ENCODE measurements around the gene NNAT. TPM values are rescaled to one million over a fixed set of nuclear protein-coding genes. Genes with fewer than 3 reads are reported as not detected.
A peak's percentile ranks its signal among the peaks of the same experiment; 100 is the strongest.
"Not testable (repeated sequence)": the region's sequence is repeated elsewhere in the genome, so short reads cannot be mapped to it uniquely, and the experiment has no call there.

NNAT gene
- total RNA-seq, 8 experiments from 2014 or later, result 2.5 to 478 (median 9.1) TPM

DNA sequence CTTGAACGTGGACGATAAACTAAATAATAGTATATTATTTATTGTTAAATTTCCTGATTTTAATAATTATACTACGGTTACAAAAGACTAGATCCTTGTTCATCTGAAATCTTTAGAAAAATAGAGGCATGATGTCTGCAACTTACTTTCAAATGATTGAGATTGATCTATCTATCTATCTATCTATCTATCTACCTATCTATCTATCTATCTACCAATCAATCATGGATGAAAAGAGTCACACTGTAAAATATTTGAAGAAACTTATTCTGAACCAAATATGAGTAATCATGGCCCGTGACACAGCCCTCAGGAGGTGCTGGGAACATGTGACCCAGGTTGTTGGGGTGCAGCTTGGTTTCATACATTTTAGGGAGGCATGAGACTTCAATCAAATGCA, 18.4 kb downstream of the NNAT start:
- 44 to 100% (median 90%) methylated on average over 1 to 4 of the region's 4 CpGs for WGBS, 10 experiments
- peaks cover 4 to 11% of the 10 kb centered on the region in 2 donors for H3K4me1 ChIP-seq (replicated peaks in 1 of 2)
- H3K27ac ChIP-seq, result no peak overlapping the region
- no peak for ATAC-seq (replicated peaks in 6 of 8)
- H3K4me3 ChIP-seq, result no peak overlapping the region
- in situ Hi-C loops (cut with MboI; ENCODE audit: low pct_unique_long_range_greater_than_20kb in 2 of 9, low sequenced_read_pairs in 9 of 9, unreplicated experiment in 9 of 9), result loop anchor here (5.0 to 25.0 kb wide), 8 partner anchors 152 to 345 kb away; partner anchors contain the start of genes GHRH (in 3 of the 9) and MANBAL (in 1 of the 9)

DNA sequence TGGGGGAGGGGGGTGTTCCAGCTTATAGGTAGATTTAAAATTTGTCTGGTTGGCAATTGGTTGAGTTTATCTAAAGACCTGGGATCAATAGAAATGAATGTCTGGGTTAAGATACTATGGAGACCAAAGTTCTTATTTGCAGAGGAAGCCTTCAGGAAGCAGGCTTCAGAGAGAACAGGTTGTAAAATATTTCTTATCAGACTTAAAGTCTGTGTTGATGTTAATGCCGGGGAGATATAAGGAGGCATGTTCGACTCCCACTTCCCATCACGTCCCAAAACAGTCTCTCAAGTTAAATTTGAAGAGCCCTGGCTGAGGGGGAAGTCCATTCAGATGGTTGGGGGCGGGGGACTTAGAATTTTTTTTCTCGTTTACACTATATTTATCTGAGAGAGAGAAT, 19.0 kb downstream of the NNAT start:
- WGBS, 10 experiments, result 23 to 90% (median 75%) methylated on average over 1 to 5 of the region's 5 CpGs; no CpG with 5 or more reads in 1 of the 10 experiments
- in situ Hi-C loops (cut with MboI; ENCODE audit: low pct_unique_long_range_greater_than_20kb in 2 of 9, low sequenced_read_pairs in 9 of 9, unreplicated experiment in 9 of 9), result loop anchor here in 5 of 9 experiments (25.0 kb wide), 3 partner anchors 153 to 328 kb away; partner anchors contain the start of gene GHRH (in 3 of the 5)

DNA sequence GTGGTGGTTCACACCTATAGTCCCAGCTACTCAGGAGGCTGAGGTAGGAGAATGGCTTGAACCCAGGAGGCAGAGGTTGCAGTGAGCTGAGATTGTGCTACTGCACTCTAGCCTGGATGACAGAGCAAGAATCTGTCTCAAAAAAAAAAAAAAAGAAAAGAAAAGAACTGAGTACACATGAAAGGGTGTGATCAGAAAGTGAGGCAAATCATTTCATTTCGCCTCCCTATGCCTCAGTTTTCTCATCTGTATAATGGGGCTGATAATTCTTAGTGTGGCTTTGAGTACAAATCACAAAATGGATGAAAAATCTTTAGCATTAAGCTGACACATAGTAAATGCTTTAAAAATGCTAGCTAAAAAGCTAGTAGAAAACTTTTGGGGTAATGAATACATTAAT, 19.8 kb downstream of the NNAT start:
- peaks cover 0 to 11% of the 10 kb centered on the region in 2 donors for H3K4me1 ChIP-seq (replicated peaks in 1 of 2)
- in situ Hi-C loops (cut with MboI; ENCODE audit: low pct_unique_long_range_greater_than_20kb in 2 of 9, low sequenced_read_pairs in 9 of 9, unreplicated experiment in 9 of 9), result loop anchor here in 5 of 9 experiments (25.0 kb wide), 3 partner anchors 154 to 329 kb away; partner anchors contain the start of gene GHRH (in 3 of the 5)
- 0 to 100% (median 73%) methylated on average over 1 of the region's 1 CpG; no CpG with 5 or more reads in 4 of the 10 experiments for WGBS, 10 experiments
- ATAC-seq (replicated peaks in 6 of 8); H3K4me3 ChIP-seq; H3K27ac ChIP-seq: not testable (repeated sequence)

More for the DNA sequence above, 19.0 kb downstream of the NNAT start:
- H3K4me1 ChIP-seq (replicated peaks in 1 of 2), result peaks cover 0 to 11% of the 10 kb centered on the region in 2 donors
- no peak overlapping the region for H3K4me3 ChIP-seq
- no peak for ATAC-seq (replicated peaks in 6 of 8)
- H3K27ac ChIP-seq, result no peak overlapping the region

DNA sequence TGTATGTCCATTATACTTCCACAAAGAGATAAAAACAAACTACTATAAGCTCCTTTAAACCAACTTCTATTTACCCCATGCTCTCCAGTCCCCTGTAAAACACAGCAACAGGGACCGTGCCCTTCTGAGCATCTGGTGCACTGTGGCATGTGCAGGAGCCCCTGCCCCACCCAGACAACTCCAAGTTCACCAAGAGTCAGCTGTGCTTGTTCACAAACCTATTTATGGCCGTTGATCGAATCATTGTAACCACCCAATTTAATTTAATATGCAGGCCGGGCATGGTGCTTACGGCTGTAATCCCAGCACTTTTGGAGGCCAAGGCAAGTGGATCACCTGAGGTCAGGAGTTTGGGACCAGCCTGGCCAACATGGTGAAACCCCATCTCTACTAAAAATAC, 20.3 kb downstream of the NNAT start:
- no peak for ATAC-seq (replicated peaks in 6 of 8)
- Histone ChIP-seq H3K4me1 (replicated peaks in 1 of 2) (peaks cover 0 to 11% of the 10 kb centered on the region in 2 donors), H3K4me3 (no peak overlapping the region), H3K27ac (no peak overlapping the region)
- in situ Hi-C loops (cut with MboI; ENCODE audit: low pct_unique_long_range_greater_than_20kb in 2 of 9, low sequenced_read_pairs in 9 of 9, unreplicated experiment in 9 of 9), result loop anchor here in 5 of 9 experiments (25.0 kb wide), 3 partner anchors 154 to 329 kb away; partner anchors contain the start of gene GHRH (in 3 of the 5)
- WGBS, 10 experiments, result 50 to 98% (median 90%) methylated on average over 2 to 5 of the region's 5 CpGs; no CpG with 5 or more reads in 3 of the 10 experiments

DNA sequence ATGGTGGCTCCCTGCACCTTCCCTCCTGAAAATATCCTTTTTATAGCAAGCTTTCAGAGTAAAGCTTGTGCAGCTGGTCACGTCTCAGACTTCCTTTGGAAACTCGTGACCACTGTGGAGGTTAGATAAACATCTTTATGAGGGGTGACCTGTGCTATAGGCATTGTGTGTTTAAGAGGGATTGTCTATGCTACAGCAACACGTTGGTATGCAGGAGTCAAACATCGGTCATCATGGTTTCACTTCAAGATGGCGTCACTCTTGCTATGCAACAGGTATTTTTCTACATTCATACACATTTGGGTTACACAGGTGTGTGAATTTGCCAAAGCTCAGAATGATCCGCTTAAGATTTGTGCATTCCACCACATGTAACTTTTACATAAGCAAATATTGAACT, 21.2 kb downstream of the NNAT start:
- ATAC-seq (replicated peaks in 6 of 8), result peak in 1 of 8 experiments; percentile 78
- Histone ChIP-seq H3K27ac (no peak overlapping the region), H3K4me1 (replicated peaks in 1 of 2) (peaks cover 0 to 11% of the 10 kb centered on the region in 2 donors), H3K4me3 (no peak overlapping the region)
- 40 to 100% (median 58%) methylated on average over 1 to 4 of the region's 6 CpGs; no CpG with 5 or more reads in 2 of the 10 experiments for WGBS, 10 experiments
- in situ Hi-C loops (cut with MboI; ENCODE audit: low pct_unique_long_range_greater_than_20kb in 2 of 9, low sequenced_read_pairs in 9 of 9, unreplicated experiment in 9 of 9), result loop anchor here in 5 of 9 experiments (25.0 kb wide), 3 partner anchors 155 to 330 kb away; partner anchors contain the start of gene GHRH (in 3 of the 5)

DNA sequence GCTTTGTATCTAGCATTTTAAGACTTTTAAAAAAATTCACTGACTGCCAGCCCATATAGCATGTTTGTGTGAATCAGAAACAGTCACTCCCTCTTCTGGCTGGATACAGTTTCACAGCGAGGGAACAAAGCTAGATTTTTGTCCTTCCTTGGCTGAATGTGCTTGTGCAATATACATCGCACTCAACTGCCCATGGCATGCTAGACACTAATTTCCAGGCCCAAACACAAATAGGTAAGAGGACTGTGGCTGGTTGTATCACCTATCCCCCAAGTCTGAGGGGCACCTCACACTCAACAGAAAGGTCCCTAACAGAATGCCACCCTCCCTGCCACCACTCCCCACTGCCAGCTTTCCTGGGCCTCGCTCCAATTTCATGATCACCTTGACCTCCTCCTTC, 22.8 kb downstream of the NNAT start:
- Histone ChIP-seq H3K4me1 (replicated peaks in 1 of 2) (peaks cover 0 to 11% of the 10 kb centered on the region in 2 donors), H3K27ac (no peak overlapping the region), H3K4me3 (no peak overlapping the region)
- ATAC-seq (replicated peaks in 6 of 8), result peak in 4 of 8 experiments; percentile 19 to 91 (median 74)
- in situ Hi-C loops (cut with MboI; ENCODE audit: low pct_unique_long_range_greater_than_20kb in 2 of 9, low sequenced_read_pairs in 9 of 9, unreplicated experiment in 9 of 9), result loop anchor here in 5 of 9 experiments (25.0 kb wide), 3 partner anchors 157 to 332 kb away; partner anchors contain the start of gene GHRH (in 3 of the 5)
- 0 to 100% (median 30%) methylated on average over 1 to 3 of the region's 3 CpGs; no CpG with 5 or more reads in 3 of the 10 experiments for WGBS, 10 experiments

DNA sequence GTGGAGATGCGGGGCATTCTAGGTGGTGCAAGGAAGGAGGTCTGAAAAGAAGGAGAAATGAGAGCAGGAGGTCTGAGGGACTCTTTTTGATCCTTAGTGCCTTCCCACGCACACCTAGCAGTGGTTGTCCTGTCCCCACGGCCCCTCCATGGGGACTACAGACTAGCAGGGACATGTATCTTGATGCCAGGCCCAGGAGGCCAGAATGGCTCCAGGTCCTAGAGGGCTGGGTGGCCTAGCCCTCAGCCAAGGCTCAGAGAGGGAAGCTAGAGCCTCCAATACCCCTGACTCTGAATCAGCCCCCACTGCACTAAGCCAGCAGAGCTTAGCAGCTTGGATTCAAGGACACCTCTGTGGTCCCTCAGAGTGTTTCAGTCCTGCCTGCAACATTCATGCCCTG, 23.3 kb downstream of the NNAT start:
- in situ Hi-C loops (cut with MboI; ENCODE audit: low pct_unique_long_range_greater_than_20kb in 2 of 9, low sequenced_read_pairs in 9 of 9, unreplicated experiment in 9 of 9), result loop anchor here in 5 of 9 experiments (25.0 kb wide), 3 partner anchors 157 to 332 kb away; partner anchors contain the start of gene GHRH (in 3 of the 5)
- Histone ChIP-seq H3K27ac (no peak overlapping the region), H3K4me1 (replicated peaks in 1 of 2) (peaks cover 0 to 11% of the 10 kb centered on the region in 2 donors), H3K4me3 (no peak overlapping the region)
- WGBS, 10 experiments, result 0 to 90% (median 35%) methylated on average over 1 to 3 of the region's 3 CpGs; no CpG with 5 or more reads in 6 of the 10 experiments
- ATAC-seq (replicated peaks in 6 of 8), result no peak

DNA sequence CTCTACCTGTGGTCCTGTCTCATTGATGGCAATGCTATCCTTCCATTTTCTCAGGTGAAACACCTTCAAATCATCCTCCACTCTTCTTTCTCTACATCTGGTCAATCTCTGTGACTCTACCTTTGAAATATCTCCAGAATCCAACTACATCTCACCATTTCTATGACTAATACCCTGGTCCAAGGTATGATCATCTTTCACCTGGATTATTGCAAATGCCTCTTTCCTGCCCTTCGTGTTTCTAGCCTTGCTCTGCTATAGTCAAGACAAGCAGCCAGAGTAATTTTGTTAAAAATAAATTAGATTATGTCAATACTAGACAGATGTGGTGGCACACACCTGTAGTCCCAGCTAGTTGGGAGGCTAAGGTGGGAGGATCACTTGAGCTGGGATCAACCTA, 24.5 kb downstream of the NNAT start:
- 0 to 100% (median 74%) methylated on average over 1 of the region's 1 CpG; no CpG with 5 or more reads in 4 of the 10 experiments for WGBS, 10 experiments
- in situ Hi-C loops (cut with MboI; ENCODE audit: low pct_unique_long_range_greater_than_20kb in 2 of 9, low sequenced_read_pairs in 9 of 9, unreplicated experiment in 9 of 9), result loop anchor here in 5 of 9 experiments (25.0 kb wide), 3 partner anchors 158 to 333 kb away; partner anchors contain the start of gene GHRH (in 3 of the 5)
- no peak overlapping the region for H3K4me3 ChIP-seq
- H3K4me1 ChIP-seq (replicated peaks in 1 of 2), result peaks cover 0 to 11% of the 10 kb centered on the region in 2 donors
- no peak overlapping the region for H3K27ac ChIP-seq
- ATAC-seq (replicated peaks in 6 of 8), result no peak

DNA sequence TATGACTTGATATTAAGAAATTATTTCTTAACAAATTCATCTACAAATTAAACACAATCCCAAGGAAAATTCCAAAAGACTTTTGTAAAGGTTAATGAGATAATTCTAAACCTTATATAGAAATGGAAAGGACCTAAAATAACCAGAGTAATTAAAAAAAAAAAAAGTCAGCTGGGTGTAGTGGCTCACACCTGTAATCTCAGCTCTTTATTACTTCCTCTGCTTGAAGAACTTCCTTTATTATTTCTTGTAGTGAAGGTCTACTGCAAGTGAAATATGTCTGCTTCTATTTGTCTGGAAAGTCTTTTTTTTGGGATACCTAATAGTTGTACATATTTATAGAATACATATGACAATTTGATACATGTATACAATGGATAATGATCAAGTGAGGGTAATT, 26.9 kb downstream of the NNAT start:
- Histone ChIP-seq H3K4me3 (no peak overlapping the region), H3K27ac (no peak overlapping the region), H3K4me1 (replicated peaks in 1 of 2) (no peaks in the 10 kb centered on the region)
- in situ Hi-C loops (cut with MboI; ENCODE audit: low pct_unique_long_range_greater_than_20kb in 2 of 9, low sequenced_read_pairs in 9 of 9, unreplicated experiment in 9 of 9), result loop anchor here in 5 of 9 experiments (25.0 kb wide), 3 partner anchors 161 to 336 kb away; partner anchors contain the start of gene GHRH (in 3 of the 5)
- no peak for ATAC-seq (replicated peaks in 6 of 8)

DNA sequence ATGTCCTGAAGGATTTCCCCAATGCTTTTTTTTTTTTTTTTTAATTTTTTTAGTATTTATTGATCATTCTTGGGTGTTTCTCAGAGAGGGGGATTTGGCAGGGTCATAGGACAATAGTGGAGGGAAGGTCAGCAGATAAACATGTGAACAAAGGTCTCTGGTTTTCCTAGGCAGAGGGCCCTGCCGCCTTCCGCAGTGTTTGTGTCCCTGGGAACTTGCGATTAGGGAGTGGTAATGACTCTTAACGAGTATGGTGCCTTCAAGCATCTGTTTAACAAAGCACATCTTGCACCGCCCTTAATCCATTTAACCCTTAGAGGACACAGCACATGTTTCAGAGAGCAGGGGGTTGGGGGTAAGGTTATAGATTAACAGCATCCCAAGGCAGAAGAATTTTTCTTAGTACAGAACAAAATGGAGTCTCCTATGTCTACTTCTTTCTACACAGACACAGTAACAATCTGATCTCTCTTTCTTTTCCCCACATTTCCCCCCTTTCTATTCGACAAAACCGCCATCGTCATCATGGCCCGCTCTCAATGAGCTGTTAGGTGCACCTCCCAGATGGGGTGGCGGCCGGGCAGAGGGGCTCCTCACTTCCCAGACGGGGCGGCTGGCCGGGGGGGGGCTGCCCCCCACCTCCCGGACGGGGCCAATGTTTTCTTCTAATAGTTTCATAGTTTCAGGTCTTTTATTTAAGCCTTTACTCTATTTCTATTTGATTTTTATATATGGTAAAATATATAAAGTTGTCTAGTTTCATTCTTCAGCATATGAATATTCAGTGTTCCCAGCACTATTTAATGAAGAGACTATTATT, 29.3 kb downstream of the NNAT start:
- in situ Hi-C loops (cut with MboI; ENCODE audit: low pct_unique_long_range_greater_than_20kb in 2 of 9, low sequenced_read_pairs in 9 of 9, unreplicated experiment in 9 of 9), result loop anchor here in 7 of 9 experiments (25.0 kb wide), 3 partner anchors 337 to 662 kb away; no protein-coding TSS in a partner anchor
- not testable (repeated sequence) for ATAC-seq (replicated peaks in 6 of 8); H3K4me1 ChIP-seq (replicated peaks in 1 of 2); H3K4me3 ChIP-seq; H3K27ac ChIP-seq
- 11 to 83% (median 41%) methylated on average over 2 to 6 of the region's 16 CpGs; no CpG with 5 or more reads in 4 of the 10 experiments for WGBS, 10 experiments

DNA sequence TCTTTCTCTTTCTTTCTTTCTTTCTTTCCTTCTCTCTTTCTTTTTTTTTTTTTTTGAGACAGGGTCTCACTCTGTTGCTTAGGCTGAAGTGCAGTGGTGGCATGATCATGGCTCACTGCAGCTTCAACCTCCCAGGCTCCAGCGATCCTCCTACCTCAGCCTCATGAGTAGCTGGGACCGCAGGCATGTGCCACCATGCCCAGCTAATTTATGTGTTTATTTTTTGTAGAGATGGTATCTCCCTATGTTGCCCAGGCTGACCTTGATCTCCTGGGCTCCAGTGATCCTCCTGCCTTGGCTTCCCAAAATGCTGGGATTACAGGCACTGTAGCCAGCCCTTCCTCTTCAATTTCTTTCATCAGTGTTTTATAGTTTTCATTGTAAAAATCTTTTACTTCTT, 30.6 kb downstream of the NNAT start:
- 56 to 100% (median 92%) methylated on average over 1 to 2 of the region's 2 CpGs; no CpG with 5 or more reads in 1 of the 10 experiments for WGBS, 10 experiments
- H3K27ac ChIP-seq; ATAC-seq (replicated peaks in 6 of 8); H3K4me3 ChIP-seq; H3K4me1 ChIP-seq (replicated peaks in 1 of 2): not testable (repeated sequence)
- in situ Hi-C loops (cut with MboI; ENCODE audit: low pct_unique_long_range_greater_than_20kb in 2 of 9, low sequenced_read_pairs in 9 of 9, unreplicated experiment in 9 of 9), result loop anchor here in 7 of 9 experiments (25.0 kb wide), 3 partner anchors 336 to 661 kb away; no protein-coding TSS in a partner anchor

DNA sequence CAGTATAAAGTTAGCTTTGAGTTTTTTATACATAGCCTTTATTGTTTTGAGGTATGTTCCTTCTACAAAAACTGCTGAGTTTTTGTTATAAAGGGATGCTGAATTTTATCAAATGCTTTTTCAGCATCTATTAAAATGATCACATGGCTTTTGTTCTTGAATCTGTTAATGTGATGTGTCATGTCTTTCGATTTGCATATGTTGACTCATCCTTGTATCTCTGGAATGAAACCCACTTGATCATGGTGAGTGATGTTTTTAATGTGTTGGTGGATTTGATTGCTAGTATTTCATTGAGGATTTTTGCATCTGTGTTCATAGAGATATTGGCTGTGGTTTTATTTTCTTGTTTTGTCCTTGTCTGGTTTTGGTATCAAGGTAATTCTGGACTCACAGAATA, 31.4 kb downstream of the NNAT start:
- ATAC-seq (replicated peaks in 6 of 8), result peak in 6 of 8 experiments; percentile 46 to 100 (median 53)
- H3K27ac ChIP-seq, result no peak overlapping the region
- H3K4me1 ChIP-seq (replicated peaks in 1 of 2), result no peaks in the 10 kb centered on the region
- H3K4me3 ChIP-seq, result no peak overlapping the region
- in situ Hi-C loops (cut with MboI; ENCODE audit: low pct_unique_long_range_greater_than_20kb in 2 of 9, low sequenced_read_pairs in 9 of 9, unreplicated experiment in 9 of 9), result loop anchor here in 7 of 9 experiments (25.0 kb wide), 3 partner anchors 335 to 660 kb away; no protein-coding TSS in a partner anchor
- WGBS, 10 experiments, result 0 to 100% (median 78%) methylated on average over 1 of the region's 1 CpG
